SK-N-SH (cell line): ENCODE results near the gene NAA10.

Experiments used
- CTCF ChIP-seq: fragments of 200-600 bp; sonication (generic); IDR thresholded peaks from 2 replicates; pipeline ENCODE4 v1.6.1; 2017; ENCODE audit warnings: antibody characterized with exemption, mild to moderate bottlenecking, moderate library complexity
- TCF12 ChIP-seq: IDR thresholded peaks from 2 replicates; pipeline ENCODE4 v1.4.0; 2012

- TF ChIP-seq TCF12 (no peak), CTCF (no peak)
Measured at GRCh38 chrX:153920546-153920945, 14.3 kb downstream of the NAA10 start.
